T-helper 1 cell treated with Interleukin-12 subunit alpha and Interleukin-12 subunit beta and Interleukin-4 antibody, amounts not matched to agents 30 μg/mL and 1 μg/mL, for 36 hours (primary cell): ENCODE results near the gene IER3.
A peak's percentile ranks its signal among the peaks of the same experiment; 100 is the strongest.

Source experiments
- H3K27ac Mint-ChIP-seq: one replicate; pipeline ENCODE4 v1.8.0; 2021; ENCODE audit warnings: mild to moderate bottlenecking, mixed read lengths
- H3K27me3 Mint-ChIP-seq: one replicate; pipeline ENCODE4 v1.8.0; 2021; ENCODE audit warnings: low read depth, mixed read lengths
- H3K36me3 Mint-ChIP-seq: one replicate; pipeline ENCODE4 v1.8.0; 2021; ENCODE audit warnings: low read depth, mixed read lengths
- H3K4me1 Mint-ChIP-seq: one replicate; pipeline ENCODE4 v1.8.0; 2021; ENCODE audit warnings: low read depth, mixed read lengths
- H3K4me3 Mint-ChIP-seq: one replicate; pipeline ENCODE4 v1.8.0; 2021; ENCODE audit warnings: mild to moderate bottlenecking, moderate library complexity, mixed read lengths
- H3K9me3 Mint-ChIP-seq: one replicate; pipeline ENCODE4 v1.8.0; 2021; ENCODE audit warnings: mixed read lengths

IER3 gene, protein sequence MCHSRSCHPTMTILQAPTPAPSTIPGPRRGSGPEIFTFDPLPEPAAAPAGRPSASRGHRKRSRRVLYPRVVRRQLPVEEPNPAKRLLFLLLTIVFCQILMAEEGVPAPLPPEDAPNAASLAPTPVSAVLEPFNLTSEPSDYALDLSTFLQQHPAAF

DNA sequence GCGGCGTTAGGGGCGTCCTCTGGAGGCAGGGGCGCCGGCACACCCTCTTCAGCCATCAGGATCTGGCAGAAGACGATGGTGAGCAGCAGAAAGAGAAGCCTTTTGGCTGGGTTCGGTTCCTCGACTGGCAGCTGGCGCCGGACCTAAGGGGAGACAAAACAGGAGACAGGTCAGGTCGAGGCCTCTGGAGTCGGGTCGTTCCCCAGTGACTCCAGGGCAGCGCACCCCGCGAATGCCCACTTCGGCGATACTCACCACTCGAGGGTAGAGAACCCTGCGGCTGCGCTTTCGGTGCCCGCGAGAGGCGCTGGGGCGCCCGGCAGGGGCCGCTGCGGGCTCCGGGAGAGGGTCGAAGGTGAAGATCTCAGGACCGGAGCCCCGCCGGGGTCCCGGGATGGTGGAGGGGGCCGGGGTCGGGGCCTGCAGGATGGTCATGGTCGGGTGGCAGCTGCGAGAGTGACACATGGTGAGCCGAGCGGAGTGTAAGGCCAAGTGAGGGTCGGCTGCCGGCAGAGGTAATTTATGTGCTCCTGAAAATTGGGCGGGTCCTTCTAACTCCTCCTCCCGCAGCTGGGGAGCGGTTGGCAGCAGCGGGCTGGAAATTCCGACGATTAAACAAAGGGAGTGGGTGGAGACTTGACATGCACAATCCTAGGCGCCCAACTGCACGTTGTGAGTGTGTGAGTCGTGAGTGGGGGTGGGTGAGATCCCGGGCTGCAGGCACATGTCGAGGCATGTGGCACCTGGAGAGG lies at the start of gene IER3:
IER3 (minus strand) TSS at position 494 of the 752 bp plus-strand sequence; CDS start at position 465, 29 bp downstream.
- Mint-ChIP-seq H3K36me3 (peaks cover 39% of the 10 kb centered on the region), H3K9me3 (no peaks in the 10 kb centered on the region), H3K27me3 (no peaks in the 10 kb centered on the region), H3K4me1 (peaks cover 56% of the 10 kb centered on the region), H3K4me3 (peak within 1 kb of the TSS; percentile 99), H3K27ac (peak within 1 kb of the TSS; percentile 87)

- Mint-ChIP-seq H3K4me3 (peak overlapping the region; percentile 52), H3K4me1 (peaks cover 36% of the 10 kb centered on the region), H3K27me3 (peaks cover 17% of the 10 kb centered on the region), H3K9me3 (no peaks in the 10 kb centered on the region), H3K27ac (peak overlapping the region; percentile 84), H3K36me3 (peaks cover 4% of the 10 kb centered on the region)
Observed at GRCh38 chr6:30793521-30794194, 49.3 kb upstream of the IER3 start.

DNA sequence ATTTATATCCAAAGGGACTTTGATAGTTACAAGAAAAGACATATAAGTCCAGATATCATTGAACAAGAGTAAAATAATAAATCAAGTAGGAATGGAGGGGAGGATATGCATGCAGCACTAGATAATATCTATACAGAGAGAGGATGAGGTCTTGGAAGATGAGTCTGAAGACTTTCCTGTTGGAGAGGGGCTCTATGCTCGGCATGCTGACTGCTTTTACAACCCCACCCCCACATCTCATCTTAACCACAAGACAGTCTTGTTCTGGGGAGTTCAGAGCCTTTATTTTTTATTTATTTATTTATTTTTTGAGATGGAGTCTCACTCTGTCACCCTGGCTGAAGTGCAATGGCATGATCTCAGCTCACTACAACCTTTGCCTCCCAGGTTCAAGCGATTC lies 48.4 kb upstream of the IER3 start:
- peaks cover 2% of the 10 kb centered on the region for H3K36me3 Mint-ChIP-seq
- no peaks in the 10 kb centered on the region for H3K9me3 Mint-ChIP-seq
- H3K4me3 Mint-ChIP-seq = no peak overlapping the region
- H3K27ac Mint-ChIP-seq = peak overlapping the region; percentile 78
- H3K27me3 Mint-ChIP-seq = peaks cover 12% of the 10 kb centered on the region
- peaks cover 45% of the 10 kb centered on the region for H3K4me1 Mint-ChIP-seq

GRCh38 chr6:30790724-30791383 lies 46.5 kb upstream of the IER3 start:
- Mint-ChIP-seq H3K36me3 (peaks cover 2% of the 10 kb centered on the region), H3K27ac (no peak overlapping the region), H3K4me1 (peaks cover 53% of the 10 kb centered on the region), H3K27me3 (peaks cover 7% of the 10 kb centered on the region), H3K9me3 (no peaks in the 10 kb centered on the region), H3K4me3 (no peak overlapping the region)

GRCh38 chr6:30789606-30790005 lies 45.3 kb upstream of the IER3 start:
- H3K4me3 Mint-ChIP-seq = no peak overlapping the region
- H3K4me1 Mint-ChIP-seq = peaks cover 57% of the 10 kb centered on the region
- H3K36me3 Mint-ChIP-seq = no peaks in the 10 kb centered on the region
- no peaks in the 10 kb centered on the region for H3K9me3 Mint-ChIP-seq
- H3K27ac Mint-ChIP-seq = no peak overlapping the region
- no peaks in the 10 kb centered on the region for H3K27me3 Mint-ChIP-seq

- no peaks in the 10 kb centered on the region for H3K36me3 Mint-ChIP-seq
- H3K27ac Mint-ChIP-seq = peak overlapping the region; percentile 73
- H3K27me3 Mint-ChIP-seq = no peaks in the 10 kb centered on the region
- H3K9me3 Mint-ChIP-seq = no peaks in the 10 kb centered on the region
- peaks cover 50% of the 10 kb centered on the region for H3K4me1 Mint-ChIP-seq
- peak overlapping the region; percentile 56 for H3K4me3 Mint-ChIP-seq
Observed at GRCh38 chr6:30787954-30788353, 43.6 kb upstream of the IER3 start.

- peaks cover 58% of the 10 kb centered on the region for H3K4me1 Mint-ChIP-seq
- H3K27me3 Mint-ChIP-seq = no peaks in the 10 kb centered on the region
- H3K4me3 Mint-ChIP-seq = no peak overlapping the region
- H3K27ac Mint-ChIP-seq = no peak overlapping the region
- H3K36me3 Mint-ChIP-seq = no peaks in the 10 kb centered on the region
- no peaks in the 10 kb centered on the region for H3K9me3 Mint-ChIP-seq
Observed at GRCh38 chr6:30782425-30783014, 38.2 kb upstream of the IER3 start.

- peak overlapping the region; percentile 56 for H3K27ac Mint-ChIP-seq
- H3K4me3 Mint-ChIP-seq = peak overlapping the region; percentile 37
- H3K9me3 Mint-ChIP-seq = no peaks in the 10 kb centered on the region
- no peaks in the 10 kb centered on the region for H3K36me3 Mint-ChIP-seq
- H3K27me3 Mint-ChIP-seq = no peaks in the 10 kb centered on the region
- peaks cover 62% of the 10 kb centered on the region for H3K4me1 Mint-ChIP-seq
Observed at GRCh38 chr6:30781743-30782424, 37.5 kb upstream of the IER3 start.

GRCh38 chr6:30781395-30781742 lies 37.0 kb upstream of the IER3 start:
- Mint-ChIP-seq H3K27me3 (no peaks in the 10 kb centered on the region), H3K36me3 (no peaks in the 10 kb centered on the region), H3K4me3 (no peak overlapping the region), H3K9me3 (no peaks in the 10 kb centered on the region), H3K27ac (no peak overlapping the region), H3K4me1 (peaks cover 59% of the 10 kb centered on the region)

DNA sequence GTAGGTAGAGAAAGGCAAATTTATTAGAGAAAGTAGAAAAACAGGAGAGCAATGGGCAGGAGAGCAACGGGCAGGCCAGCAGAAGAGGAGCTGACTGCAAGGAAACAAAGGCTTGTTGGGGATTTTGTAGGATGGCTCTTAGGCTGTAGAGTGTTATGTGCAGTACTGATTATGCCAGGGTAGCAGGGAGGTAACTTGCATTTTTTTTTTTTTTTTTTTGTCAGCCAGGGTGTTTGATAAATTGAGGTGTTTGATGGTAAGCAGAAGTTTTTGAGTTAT lies 36.2 kb upstream of the IER3 start:
- Mint-ChIP-seq H3K9me3 (no peaks in the 10 kb centered on the region), H3K4me3 (no peak overlapping the region), H3K27ac (no peak overlapping the region), H3K36me3 (no peaks in the 10 kb centered on the region), H3K27me3 (no peaks in the 10 kb centered on the region), H3K4me1 (peaks cover 57% of the 10 kb centered on the region)

GRCh38 chr6:30779850-30780641 lies 35.7 kb upstream of the IER3 start:
- Mint-ChIP-seq H3K9me3 (no peaks in the 10 kb centered on the region), H3K36me3 (no peaks in the 10 kb centered on the region), H3K27me3 (no peaks in the 10 kb centered on the region), H3K27ac (no peak overlapping the region), H3K4me1 (peaks cover 51% of the 10 kb centered on the region), H3K4me3 (no peak overlapping the region)

GRCh38 chr6:30778001-30778635 lies 33.8 kb upstream of the IER3 start:
- peak overlapping the region; percentile 52 for H3K4me3 Mint-ChIP-seq
- H3K27me3 Mint-ChIP-seq = no peaks in the 10 kb centered on the region
- no peaks in the 10 kb centered on the region for H3K36me3 Mint-ChIP-seq
- H3K27ac Mint-ChIP-seq = peak overlapping the region; percentile 58
- H3K9me3 Mint-ChIP-seq = no peaks in the 10 kb centered on the region
- peaks cover 52% of the 10 kb centered on the region for H3K4me1 Mint-ChIP-seq

DNA sequence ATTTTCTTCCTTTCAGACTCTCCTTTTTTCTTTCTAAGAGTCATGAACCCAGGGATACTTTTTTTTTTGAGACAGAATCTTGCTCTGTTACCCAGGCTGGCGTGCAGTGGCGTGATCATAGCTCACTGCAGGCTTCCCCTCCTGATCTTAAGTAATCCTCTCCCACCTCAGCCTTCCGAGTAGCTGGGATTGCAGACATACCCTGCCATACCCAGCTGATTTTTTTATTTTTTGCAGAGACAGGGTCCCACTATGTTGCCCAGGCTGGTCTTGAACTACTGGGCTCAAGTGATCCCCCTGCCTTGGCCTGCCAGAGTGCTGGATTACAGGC lies 32.8 kb upstream of the IER3 start:
- H3K27ac Mint-ChIP-seq = peak overlapping the region; percentile 2
- peak overlapping the region; percentile 8 for H3K4me3 Mint-ChIP-seq

More for the DNA sequence above, 32.8 kb upstream of the IER3 start:
- H3K9me3 Mint-ChIP-seq = no peaks in the 10 kb centered on the region
- peaks cover 54% of the 10 kb centered on the region for H3K4me1 Mint-ChIP-seq
- H3K36me3 Mint-ChIP-seq = peaks cover 2% of the 10 kb centered on the region
- no peaks in the 10 kb centered on the region for H3K27me3 Mint-ChIP-seq
